ENCODE measurements around the gene PRL.

The PRL gene

DNA sequence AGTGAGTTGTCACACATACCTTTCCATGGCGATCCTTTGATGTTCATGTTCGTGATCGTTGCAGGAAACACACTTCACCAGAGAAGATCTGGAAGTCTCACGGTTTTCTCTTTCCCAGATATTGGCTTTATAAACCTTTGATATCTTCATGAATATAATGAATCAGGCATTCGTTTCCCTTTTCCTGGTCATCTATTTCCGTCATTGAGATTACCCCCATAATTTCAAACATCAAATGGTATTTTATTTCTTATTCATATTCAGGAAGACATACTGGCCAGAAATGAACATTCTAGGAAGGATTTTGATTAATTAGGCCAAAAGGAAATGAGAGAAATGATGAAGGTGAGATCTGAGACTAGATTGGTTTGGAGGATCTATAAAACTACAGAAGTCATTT is at the start of gene PRL:
TSS of gene PRL (minus strand) at position 101 of the 400 bp plus-strand sequence. CDS start at position 47, 54 bp downstream.
- DNase-seq: no peak

DNA sequence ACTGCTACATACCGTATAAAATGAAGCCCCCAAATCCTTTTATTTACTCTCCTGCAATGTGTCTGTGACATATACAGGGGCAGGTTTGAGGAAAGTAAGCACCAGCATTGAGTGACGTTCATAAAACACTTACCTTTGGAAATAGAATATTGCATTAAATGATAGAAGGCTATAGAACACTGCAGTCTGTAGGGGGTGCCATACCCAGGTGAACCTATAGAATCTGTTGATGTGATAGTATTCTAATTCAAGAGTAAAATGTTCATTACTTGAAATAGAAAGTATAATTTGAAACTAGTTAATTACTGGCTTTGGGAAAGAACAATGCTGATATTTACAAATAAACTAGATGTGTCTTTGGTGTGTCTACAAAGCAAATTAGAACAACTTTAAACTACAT is 47.0 kb upstream of the PRL start:
- DNase-seq: no peak

DNA sequence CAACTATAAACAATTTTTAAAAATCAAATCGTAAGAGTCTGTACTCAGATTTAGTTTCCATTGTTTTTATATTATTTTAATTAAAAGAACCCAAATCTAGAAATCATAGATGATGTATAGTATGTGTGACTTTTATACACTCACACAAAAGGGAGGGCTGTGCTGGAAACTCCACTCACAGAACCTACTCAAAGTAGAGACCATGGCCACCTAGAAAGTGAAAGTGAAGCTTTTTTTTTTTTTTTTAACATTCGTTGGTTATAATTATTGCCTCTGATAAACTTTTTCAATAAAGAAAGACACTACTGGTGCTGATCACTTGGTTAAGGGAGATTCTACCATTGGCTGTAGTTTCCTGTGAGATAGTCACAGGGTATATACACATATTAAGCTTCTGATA is 37.9 kb upstream of the PRL start:
- DNase-seq: no peak

DNA sequence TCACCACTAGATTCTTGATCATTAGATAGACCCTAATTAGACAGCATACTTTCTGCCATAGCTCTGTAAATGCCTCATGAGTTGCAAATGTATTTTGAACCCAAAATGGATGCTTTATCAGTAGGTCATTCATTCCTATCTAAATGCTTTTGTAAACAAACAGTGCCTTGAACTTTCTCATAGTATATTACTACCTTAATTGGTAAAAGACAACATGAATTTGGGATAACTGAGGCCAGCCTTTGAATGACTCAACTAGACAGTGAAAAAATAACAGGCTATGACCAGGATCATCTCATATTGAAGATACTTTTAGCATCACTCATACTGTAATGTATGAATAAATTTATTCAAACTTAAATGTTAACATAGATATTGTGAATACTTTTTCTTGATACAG is 37.0 kb upstream of the PRL start:
- no peak for DNase-seq

DNA sequence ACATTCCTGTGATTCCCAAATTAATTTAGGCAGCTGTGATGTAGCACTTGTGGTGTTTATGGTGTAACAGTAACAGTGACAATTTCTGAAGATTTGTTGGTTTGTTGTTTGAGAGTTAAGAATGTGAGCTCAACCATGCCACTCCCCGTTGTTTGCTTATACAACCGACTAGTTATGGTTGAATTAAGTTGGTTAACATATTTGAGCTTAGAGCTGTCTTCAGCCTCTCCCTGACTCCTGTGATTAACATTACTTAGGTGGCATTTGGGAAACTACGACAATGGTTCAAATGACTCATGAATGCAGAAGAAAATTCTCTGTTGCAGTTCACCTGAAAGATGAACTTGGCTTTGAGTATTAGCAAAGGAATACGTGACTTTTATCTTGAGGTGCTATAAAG is 35.9 kb upstream of the PRL start:
- no peak for DNase-seq

DNA sequence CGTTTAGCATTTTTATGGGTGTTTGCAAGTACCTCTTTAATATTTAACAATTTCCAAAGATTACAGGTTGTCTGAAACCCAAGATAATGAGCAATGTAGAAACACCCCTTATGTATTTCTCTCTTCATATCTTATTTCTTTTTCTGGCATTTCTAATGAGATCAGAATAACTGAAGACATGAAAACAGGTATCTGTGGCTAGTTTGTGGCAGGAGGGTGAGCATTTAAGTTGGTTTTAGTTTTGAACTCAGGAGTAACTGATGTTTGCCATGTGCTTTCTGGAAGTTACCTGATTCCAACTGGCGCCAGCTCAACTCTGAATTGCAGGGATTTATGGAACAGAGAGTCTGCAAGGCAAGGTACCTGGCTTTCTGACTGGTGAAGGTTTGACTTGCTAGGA is 35.4 kb upstream of the PRL start:
- DNase-seq: no peak

DNA sequence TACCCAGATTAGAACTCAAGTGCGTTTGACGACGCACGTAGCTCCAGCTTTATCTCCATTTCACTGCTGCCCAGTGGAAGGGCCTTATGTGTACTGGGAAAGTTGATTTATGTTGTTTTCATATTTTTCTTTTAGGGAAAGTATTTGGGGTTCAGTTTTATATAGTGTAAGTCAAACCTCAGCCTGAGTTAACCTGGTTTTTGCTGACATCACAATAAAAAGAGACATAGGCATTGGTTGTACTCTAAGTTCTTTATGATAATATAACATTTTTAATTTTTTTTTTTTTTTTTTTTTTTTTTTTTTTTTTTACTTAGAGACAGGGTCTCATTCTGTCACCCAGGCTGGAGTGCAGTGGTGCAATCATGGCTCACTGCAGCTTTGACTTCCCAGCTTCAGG is 34.1 kb upstream of the PRL start:
- DNase-seq: no peak

DNA sequence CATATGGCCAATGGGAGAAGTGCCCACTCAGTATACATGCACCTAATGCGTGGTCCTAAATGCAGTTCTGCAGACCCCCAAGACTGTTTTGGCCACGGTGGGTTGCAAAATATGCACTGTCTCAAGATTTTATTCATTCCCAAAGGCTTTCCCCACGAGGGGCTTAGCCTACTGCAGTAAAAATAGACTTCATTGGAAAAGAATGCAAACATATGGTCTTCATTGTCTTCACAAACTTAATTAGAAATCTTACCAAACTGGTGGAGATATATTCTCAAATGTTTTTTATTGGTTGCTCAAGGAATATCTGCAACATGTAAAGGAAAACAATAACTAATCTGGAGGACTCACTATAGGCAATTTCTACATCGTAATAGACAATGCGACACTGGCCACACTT is 31.6 kb upstream of the PRL start:
- DNase-seq: no peak

DNA sequence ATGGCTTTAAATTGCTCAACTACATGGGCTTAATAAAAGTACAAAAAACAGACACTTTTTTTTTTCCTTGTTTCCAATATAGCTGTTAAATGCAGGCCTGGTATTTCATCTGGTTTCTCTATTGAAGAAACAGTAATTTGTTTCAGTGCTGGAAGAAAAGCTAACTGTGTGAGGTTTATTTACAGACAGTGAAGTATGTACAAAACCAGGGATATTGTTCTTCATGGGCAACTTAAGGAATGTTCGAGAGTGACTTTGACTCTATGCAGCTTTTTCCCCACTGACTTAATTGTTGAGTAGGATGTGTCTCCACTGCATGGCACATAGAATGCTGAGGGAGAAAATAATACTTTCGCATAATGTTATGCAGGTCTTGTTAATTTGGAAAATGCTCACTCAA is 31.0 kb upstream of the PRL start:
- no peak for DNase-seq

DNA sequence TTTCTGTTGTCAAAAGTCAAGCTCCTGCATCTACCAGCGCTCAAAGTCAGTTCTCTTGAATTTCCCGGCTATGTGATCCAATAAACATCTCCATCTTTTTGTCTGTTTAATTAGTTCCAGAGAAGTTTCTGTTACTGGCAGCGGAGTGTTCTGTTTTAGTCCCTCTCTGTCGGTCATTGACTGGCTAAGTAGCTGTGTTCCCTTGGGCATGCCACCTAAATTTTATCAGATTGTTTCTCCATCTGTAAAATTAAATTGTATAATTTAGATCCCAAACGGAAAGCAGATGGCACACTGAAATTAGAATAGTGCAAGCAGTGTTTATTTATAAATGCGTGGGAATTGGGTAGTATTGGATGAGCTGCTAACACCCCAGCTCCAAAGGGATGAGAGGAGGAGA is 29.7 kb upstream of the PRL start:
- DNase-seq: no peak

DNA sequence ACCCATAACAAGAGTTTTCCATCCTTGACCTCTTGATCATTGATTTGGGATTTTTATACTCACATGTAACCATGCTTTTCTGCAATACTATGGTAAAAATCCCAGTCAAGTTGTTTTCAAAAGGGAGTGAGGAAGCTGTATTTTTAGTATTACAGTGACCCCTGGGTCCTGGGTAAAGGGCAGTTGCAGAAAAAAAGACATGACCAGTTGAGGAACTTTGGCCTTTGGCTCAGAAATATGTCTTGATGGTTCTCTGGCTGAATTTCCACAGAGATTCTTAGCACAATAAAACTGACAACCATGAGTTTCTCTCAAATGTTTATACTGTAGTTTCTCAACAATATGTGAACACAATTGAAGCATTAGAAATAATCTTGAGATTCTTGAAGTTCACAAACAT is 28.6 kb upstream of the PRL start:
- no peak for DNase-seq

DNA sequence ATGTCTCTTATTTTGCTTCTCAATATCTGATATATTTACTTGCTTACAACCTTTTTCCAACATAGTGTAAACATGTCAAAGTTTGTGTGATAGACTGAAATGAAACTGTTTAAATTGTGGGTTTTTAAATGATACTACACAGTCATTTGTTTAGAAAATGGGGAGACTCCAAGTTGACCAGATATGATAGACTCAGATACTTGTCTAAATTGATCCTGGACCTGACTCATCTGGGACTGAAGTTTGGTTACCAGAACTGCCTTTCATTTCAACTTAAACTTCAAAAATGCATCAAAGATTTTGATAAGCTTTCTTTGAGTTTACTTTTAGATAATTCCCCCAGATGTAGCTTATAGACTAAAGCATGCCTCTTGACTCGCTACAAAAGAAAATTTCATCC is 27.0 kb upstream of the PRL start:
- no peak for DNase-seq

DNA sequence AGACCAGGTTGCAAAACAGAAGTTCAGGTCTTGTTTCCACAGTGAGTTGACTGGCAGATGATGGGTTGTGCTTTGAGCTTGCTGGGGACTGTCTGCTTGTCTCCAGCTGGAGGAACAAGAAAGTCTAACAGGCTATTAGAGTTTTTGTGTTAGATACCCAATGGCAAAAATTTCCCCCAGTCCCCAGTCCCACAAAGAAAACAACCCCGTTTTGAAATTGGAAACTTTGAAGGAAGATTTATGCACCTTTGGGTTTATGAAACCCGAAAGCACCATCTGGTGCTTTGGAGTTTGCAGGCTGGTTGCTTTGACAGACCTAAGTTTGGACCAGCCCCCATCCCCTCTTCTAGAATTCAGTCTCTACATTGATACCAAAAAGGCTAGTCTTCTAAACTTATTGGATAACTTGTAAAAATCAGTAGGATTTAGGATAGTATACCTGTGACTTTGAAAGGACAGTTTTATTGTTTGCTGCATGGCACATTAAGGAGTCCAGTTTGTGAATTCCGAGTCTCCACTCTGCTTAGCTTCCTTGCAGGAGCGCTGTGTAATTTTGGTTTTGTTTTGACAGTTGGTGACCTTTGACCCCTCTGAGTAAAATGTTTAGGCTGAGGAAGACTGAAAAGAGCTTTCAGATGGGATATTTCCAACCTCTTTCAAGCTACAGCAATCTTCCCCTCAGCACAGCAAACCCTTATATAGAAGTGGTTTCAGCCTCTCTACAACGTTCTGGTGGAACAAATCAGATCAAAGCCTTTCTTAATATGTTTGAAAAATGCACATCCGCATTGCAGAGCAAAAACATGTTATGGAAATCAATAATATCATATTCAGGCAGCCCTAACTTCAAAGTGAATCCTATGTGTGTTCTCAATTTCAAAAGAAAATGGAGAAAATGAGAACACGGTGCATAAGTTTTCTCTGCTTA is 25.5 kb upstream of the PRL start:
- DNase-seq: no peak

DNA sequence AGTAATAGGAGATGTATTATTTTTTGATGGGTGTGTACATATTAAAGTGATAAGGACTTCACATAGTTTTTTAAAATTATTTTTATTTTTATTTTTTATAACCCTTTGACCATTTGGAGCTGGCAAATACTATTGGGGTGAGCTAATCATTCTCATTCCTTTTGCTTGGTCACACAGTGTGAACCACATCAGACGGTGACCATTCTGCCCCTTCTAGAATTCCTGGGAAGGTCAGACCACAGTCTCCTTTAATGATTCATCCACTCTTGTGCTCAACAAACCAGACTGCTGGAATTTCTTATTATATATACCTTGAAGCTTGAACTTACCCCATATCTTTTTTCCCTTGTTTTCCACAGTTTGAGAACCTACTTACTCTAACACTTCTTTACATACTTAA is 23.9 kb upstream of the PRL start:
- DNase-seq: no peak

DNA sequence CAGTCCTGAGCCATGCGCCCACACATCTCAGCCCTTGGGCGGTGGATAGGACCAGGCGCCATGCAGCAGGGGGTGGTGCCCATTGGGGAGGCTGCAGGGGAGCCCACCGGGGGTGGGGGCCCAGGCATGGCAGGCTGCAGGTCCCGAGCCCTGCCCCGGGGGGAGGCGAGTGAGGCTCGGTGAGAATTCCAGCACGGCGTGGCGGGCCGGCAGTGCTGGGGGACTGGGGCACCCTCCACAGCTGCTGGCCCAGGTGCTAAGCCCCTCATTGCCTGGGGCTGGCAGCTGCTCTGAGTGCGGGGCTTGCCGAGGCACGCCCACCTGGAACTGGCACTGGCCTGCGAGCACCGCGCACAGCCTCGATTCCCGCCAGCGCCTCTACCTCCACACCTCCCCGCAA is 21.6 kb upstream of the PRL start:
- DNase-seq: no peak

DNA sequence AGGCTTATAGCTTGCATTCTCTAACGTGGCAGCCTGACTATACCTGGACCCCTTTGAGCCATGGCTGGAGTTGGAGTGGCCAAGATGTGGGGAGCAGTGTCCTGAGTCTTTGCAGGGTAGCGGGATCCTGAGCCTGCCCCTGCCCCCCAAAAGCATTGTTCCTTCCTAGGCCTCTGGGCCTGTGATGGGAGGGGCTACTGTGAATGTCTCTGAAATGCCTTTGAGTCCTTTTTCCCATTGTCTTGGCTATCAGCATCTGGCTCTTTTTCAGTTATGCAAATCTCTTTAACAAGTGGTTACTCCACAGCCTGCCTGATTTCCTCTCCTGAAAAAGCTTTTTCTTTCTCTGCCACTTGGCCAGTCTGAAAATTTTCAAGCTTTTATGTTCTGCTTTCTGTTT is 17.0 kb upstream of the PRL start:
- DNase-seq: peak; percentile 8

DNA sequence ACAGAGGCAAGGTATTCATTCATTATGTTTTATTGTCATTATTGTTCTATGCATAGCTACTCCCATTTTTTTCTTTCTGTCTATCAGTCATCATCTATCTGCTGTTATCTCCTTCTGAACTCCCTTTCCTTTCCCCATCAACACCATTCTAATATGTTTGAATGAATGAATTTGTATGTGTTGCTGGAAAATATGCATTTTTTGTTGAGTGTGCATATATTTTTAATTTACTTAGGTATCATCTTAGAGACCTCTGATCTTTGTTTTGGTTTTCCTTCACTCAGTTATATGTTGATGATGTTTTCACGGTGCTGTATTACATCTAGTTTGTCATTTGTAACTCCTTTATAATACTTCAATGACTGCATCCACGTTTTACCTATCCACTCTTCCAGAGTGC is 12.1 kb upstream of the PRL start:
- no peak for DNase-seq

DNA sequence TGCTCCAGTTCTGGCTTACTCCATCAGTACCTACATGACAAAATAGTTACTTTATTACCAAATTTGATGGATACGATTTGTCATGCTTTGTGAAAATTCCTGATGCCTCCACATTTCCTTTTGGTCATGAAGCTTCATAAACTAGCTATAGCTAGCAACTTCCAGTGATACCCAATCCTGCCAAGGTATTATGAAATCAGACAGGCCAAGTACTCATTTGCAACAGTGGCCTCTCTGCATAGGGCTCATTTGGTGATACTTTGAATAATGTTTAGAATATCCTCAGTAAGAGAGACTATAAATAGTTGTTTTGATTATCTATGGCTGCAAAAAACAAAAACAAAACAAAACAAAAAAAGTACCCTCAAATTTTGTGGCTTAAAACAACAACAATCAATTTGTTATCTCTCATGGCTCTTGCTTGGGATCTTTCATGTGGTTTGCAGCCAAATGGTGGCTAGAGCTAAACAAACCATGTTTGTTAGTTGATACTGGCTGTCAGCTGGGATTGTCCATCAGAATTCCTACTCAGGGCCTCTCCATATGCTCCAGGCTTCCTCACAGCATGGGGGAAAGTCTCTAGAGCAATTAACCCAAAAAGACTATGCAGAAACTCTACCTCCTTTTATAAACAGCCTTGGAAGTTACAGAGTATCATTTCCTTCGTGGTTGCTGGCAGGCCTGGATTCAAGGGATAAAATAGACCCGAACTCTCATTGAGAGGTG is 10.1 kb upstream of the PRL start:
- no peak for DNase-seq

DNA sequence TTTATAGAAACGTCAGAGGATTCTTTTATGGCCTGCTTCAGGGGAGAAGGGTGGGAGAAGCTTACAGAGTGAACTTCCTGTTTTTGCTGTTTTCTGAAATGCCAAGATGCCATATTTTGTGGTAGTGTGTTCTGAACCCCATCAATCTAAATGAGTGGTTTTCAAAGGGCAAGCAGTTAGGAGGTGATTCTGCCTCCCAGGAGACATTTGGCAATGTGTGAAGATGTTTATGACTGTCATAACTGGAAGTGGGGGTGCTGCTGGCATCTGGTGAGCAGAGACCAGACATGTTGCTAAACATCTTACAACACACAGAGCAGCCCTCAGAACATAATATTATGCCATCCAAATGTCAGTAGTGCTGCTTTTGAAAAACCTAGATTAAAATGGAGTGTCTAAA is 6.0 kb upstream of the PRL start:
- DNase-seq: no peak

DNA sequence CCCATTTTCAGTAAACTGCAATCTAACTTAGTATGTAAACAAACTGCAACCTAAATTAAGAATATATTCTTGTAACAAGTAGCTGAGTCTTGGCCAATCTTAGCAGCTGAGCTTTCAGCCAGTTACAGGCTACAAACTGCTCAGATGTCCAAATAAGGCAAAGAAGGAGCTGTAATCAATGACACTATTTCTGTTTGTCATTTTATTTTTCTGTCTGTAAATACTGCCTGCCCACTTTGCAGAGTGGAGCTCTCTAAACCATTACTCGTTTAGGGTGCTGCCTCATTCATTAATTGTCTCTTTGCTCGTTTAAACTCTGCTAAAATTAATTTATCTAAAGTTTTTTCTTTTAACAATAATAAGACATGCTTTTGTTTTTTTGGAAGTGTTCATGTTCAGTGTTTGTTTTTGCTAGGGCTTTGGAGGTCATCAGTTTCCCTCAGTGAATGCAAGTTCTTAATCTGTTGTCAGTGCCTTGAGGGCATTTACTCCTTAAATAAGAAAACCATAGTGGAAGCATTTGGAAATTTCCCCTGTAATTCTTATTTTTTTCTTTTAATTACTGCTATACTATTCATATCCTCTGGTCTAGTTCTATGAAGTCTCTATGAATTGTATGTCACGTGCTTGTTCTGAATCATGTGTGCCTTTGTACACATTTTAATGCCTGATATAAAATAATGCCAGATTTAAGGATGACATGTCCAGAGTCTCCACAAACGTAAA is 3.6 kb upstream of the PRL start:
- DNase-seq: no peak

DNA sequence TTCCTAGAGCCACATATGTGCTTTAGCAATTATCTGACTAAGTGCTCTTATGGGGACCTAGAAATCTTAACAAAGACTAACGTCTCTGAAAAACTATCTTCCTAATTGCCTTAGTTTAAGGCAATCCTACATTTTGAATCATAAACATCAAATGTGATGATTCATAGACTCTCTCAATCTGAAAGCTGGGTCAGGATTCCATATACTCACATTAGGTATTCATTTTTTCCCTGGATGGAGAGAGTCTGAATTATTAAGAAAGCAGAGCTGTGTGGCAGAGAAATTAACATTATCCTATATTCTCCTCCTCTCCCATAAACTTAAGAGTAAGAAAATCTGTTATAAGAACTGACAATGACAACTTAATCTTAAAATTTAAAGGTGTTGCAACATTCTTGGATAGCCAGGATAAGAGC is 1.6 kb upstream of the PRL start:
- no peak for DNase-seq

DNA sequence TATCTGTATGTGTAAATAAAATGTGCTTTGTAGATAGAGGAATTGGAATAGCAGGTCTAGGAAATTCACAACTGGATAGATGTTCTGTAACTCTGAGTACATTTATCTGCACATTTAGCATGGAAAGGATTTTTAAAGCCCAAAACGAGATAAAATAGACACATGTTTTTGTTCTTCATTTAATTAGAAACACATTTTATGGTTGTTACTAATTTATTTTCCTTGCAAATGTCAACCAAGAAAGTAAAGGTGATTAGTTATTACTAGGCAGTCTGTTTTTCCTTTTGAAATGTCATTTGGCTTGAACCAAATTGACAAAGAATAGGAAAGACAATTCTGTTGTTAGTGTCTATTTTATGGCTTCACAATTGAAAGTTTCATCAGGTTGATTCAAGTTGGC is 769 bp downstream of the PRL start:
- DNase-seq: no peak

DNA sequence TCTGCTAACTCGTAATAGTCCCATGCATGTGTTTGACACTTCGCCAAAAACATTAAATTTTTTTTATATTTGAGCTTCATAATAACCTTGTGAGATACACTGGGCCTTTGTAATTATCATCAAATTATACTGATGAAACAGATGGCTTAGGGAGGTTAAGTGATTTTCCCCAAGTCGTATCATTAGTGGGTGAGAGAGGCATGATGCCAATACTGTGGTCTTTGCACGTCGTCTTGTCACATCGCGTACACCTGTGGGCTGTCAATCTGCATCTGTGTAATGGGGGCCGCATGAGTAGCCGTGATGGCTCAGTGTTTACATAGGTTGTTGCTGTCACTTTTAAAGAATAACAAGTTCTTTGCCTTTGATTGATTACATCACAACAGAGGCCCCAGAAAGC is 1.7 kb downstream of the PRL start:
- no peak for DNase-seq

DNA sequence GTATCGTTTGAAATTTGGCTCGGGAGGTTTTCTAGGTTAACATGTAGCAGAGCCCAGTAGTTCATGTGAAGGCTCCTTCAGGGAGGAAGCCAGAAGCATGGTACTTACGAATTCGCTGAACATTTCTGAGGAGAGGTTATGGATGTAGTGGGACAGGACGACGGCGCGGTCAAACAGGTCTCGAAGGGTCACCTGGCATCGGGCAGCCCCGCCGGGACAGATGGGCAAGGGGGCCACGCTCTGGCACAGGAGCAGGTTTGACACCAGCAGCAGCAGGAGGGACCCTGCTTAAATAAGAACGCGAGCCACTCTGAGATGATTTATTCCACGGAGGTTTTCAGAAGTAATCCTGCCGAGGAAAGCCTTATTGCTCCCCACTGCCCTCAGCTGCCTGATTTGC is 2.5 kb downstream of the PRL start:
- DNase-seq: no peak
